IMR-90 (cell line): Measurements from ENCODE around the gene AGAP1. TPM values are rescaled to one million over a fixed set of nuclear protein-coding genes. Genes with fewer than 3 reads are reported as not detected.

ENCODE experiments used
- ATAC-seq: fragments of 200-7000 bp; cut with Tn5 transposase; 2 replicates; pipeline ENCODE4 v1.9.1; 2020; ENCODE audit warnings: low read depth, mild to moderate bottlenecking, moderate library complexity
- BruUV-seq: library from RNA; stranded (reverse); fragments of 400-500 nt; replicated peaks from 2 replicates; lab custom pipeline; 2021; lab: Mats Ljungman, UMichigan
- CTCF ChIA-PET: fragments of 300-600 bp; formaldehyde crosslinking; extraction: SDS; loops from one replicate; lab custom pipeline; 2021; ENCODE audit warnings: antibody characterized with exemption; lab: Yijun Ruan, JAX
- POLR2A ChIA-PET: fragments of 300-600 bp; sonication (Branson Sonifier 250); formaldehyde crosslinking; loops from one replicate; lab custom pipeline; 2022; ENCODE audit warnings: antibody characterized with exemption; ENCODE audit not compliant: unreplicated experiment; lab: Charles Lee
- DNase-seq: peaks from one replicate; pipeline ENCODE4 v3.0.0; 2013
- H2AFZ ChIP-seq: replicated peaks from 2 replicates; pipeline ENCODE3; 2013; ENCODE audit warnings: low read length, mild to moderate bottlenecking; ENCODE audit not compliant: poor library complexity
- H2AK5ac ChIP-seq: 2 replicates; pipeline ENCODE4 v1.6.1; 2013; ENCODE audit warnings: low read depth, low read length, inconsistent platforms
- H2AK9ac ChIP-seq: replicated peaks from 2 replicates; pipeline ENCODE3; 2013; ENCODE audit warnings: mild to moderate bottlenecking, low read depth, low read length, moderate library complexity; ENCODE audit not compliant: poor library complexity
- H2BK120ac ChIP-seq: 2 replicates; pipeline ENCODE4 v1.6.1; 2013; ENCODE audit warnings: low read depth, low read length, inconsistent platforms
- H2BK15ac ChIP-seq: 3 replicates; pipeline ENCODE4 v1.6.1; 2013; ENCODE audit warnings: low read depth, low read length, inconsistent platforms
- H2BK20ac ChIP-seq: 2 replicates; pipeline ENCODE4 v1.6.1; 2013; ENCODE audit warnings: low read depth, mild to moderate bottlenecking, inconsistent platforms, low read length, moderate library complexity
- H2BK5ac ChIP-seq: 2 replicates; pipeline ENCODE4 v1.6.1; 2013; ENCODE audit warnings: mild to moderate bottlenecking, low read depth, low read length, inconsistent platforms; ENCODE audit not compliant: poor library complexity, severe bottlenecking
- H3K14ac ChIP-seq: replicated peaks from 2 replicates; pipeline ENCODE4 v1.6.1; 2013; ENCODE audit warnings: low read depth, low read length, inconsistent platforms
- H3K18ac ChIP-seq: 2 replicates; pipeline ENCODE4 v1.6.1; 2013; ENCODE audit warnings: low read depth, low read length, control low read depth
- H3K23ac ChIP-seq: 2 replicates; pipeline ENCODE4 v1.6.1; 2013; ENCODE audit warnings: low read depth, low read length, inconsistent platforms
- H3K27ac ChIP-seq: 2 replicates; pipeline ENCODE4 v1.5.1; 2013; ENCODE audit warnings: mild to moderate bottlenecking, control low read depth, low read length; ENCODE audit not compliant: insufficient read depth
- H3K27me3 ChIP-seq: 2 replicates; pipeline ENCODE4 v1.6.1; 2013; ENCODE audit warnings: low read length; ENCODE audit not compliant: control insufficient read depth, insufficient read depth
- H3K36me3 ChIP-seq: 2 replicates; pipeline ENCODE4 v1.6.1; 2013; ENCODE audit warnings: low read length, mixed read lengths; ENCODE audit not compliant: control insufficient read depth, insufficient read depth
- H3K4ac ChIP-seq: 2 replicates; pipeline ENCODE4 v1.6.1; 2013; ENCODE audit warnings: low read depth, low read length, inconsistent platforms
- H3K4me1 ChIP-seq: 2 replicates; pipeline ENCODE4 v1.6.1; 2013; ENCODE audit warnings: low read length, mixed read lengths; ENCODE audit not compliant: control insufficient read depth, insufficient read depth
- H3K4me2 ChIP-seq: 2 replicates; pipeline ENCODE4 v1.6.1; 2013; ENCODE audit warnings: low read depth, mild to moderate bottlenecking, control low read depth, low read length, moderate library complexity
- H3K4me3 ChIP-seq: 2 replicates; pipeline ENCODE4 v1.5.1; 2013; ENCODE audit warnings: low read depth, mild to moderate bottlenecking, control low read depth, low read length, moderate library complexity; ENCODE audit not compliant: insufficient read depth
- H3K56ac ChIP-seq: 2 replicates; pipeline ENCODE4 v1.6.1; 2013; ENCODE audit warnings: low read length, inconsistent platforms; ENCODE audit not compliant: insufficient read depth; ENCODE audit errors: extremely low read depth
- H3K79me1 ChIP-seq, 2 experiments: 2 replicates each; pipeline ENCODE4 v1.6.1; 2013; ENCODE audit warnings: low read length in 2 of 2, inconsistent platforms in 1 of 2, low read depth in 1 of 2
- H3K9ac ChIP-seq: 2 replicates; pipeline ENCODE4 v1.6.1; 2013; ENCODE audit warnings: low read depth, low read length, control low read depth
- H3K9me1 ChIP-seq: 2 replicates; pipeline ENCODE4 v1.6.1; 2013; ENCODE audit warnings: low read length, inconsistent platforms; ENCODE audit not compliant: insufficient read depth
- H3K9me3 ChIP-seq: 2 replicates; pipeline ENCODE4 v1.6.1; 2013; ENCODE audit warnings: low read length; ENCODE audit not compliant: control insufficient read depth, insufficient read depth
- H4K20me1 ChIP-seq: 2 replicates; pipeline ENCODE4 v1.6.1; 2013; ENCODE audit warnings: low read length, inconsistent platforms; ENCODE audit not compliant: insufficient read depth
- H4K5ac ChIP-seq: 2 replicates; pipeline ENCODE4 v1.6.1; 2013; ENCODE audit warnings: mild to moderate bottlenecking, low read depth, low read length, control low read depth
- H4K8ac ChIP-seq, 2 experiments: 2 replicates each; pipeline ENCODE4 v1.6.1; 2013; ENCODE audit warnings: low read depth in 2 of 2, low read length in 2 of 2, control low read depth in 1 of 2, inconsistent platforms in 1 of 2
- H4K91ac ChIP-seq: 2 replicates; pipeline ENCODE4 v1.6.1; 2013; ENCODE audit warnings: low read depth, low read length, inconsistent platforms; ENCODE audit not compliant: insufficient read depth
- BHLHE40 ChIP-seq: fragments of 150-350 bp; IDR thresholded peaks from 2 replicates; pipeline ENCODE4 v1.6.1; 2016; ENCODE audit warnings: mild to moderate bottlenecking, low read depth, low read length
- CEBPB ChIP-seq: IDR thresholded peaks from 2 replicates; pipeline ENCODE4 v1.6.1; 2012; ENCODE audit warnings: low read depth, low read length, improper control_type of control experiment
- CHD1 ChIP-seq: IDR thresholded peaks from 2 replicates; pipeline ENCODE4 v1.6.1; 2012; ENCODE audit warnings: low read depth, low read length, improper control_type of control experiment
- CTCF ChIP-seq: conservative IDR thresholded peaks from 2 replicates; pipeline ENCODE4 v1.5.1; 2012; ENCODE audit warnings: mild to moderate bottlenecking, low read depth, low read length, improper control_type of control experiment
- ELK1 ChIP-seq: fragments of 150-350 bp; IDR thresholded peaks from 2 replicates; pipeline ENCODE4 v1.6.1; 2016; ENCODE audit warnings: low read depth, mild to moderate bottlenecking, low read length, moderate library complexity, borderline replicate concordance
- FOS ChIP-seq: fragments of 150-350 bp; IDR thresholded peaks from 2 replicates; pipeline ENCODE4 v1.6.1; 2016; ENCODE audit warnings: low read depth, low read length
- MAFK ChIP-seq: IDR thresholded peaks from 2 replicates; pipeline ENCODE4 v1.6.1; 2012; ENCODE audit warnings: low read depth, low read length, improper control_type of control experiment
- MAZ ChIP-seq: IDR thresholded peaks from 2 replicates; pipeline ENCODE4 v1.6.1; 2012; ENCODE audit warnings: low read depth, mild to moderate bottlenecking, low read length, improper control_type of control experiment, moderate library complexity, borderline replicate concordance
- MXI1 ChIP-seq: IDR thresholded peaks from 2 replicates; pipeline ENCODE4 v1.6.1; 2012; ENCODE audit warnings: low read depth, mild to moderate bottlenecking, low read length, moderate library complexity, borderline replicate concordance
- NFE2L2 ChIP-seq: fragments of 150-350 bp; IDR thresholded peaks from 2 replicates; pipeline ENCODE4 v1.6.1; 2016; ENCODE audit warnings: low read depth, mild to moderate bottlenecking, low read length
- POLR2A ChIP-seq: IDR thresholded peaks from 2 replicates; pipeline ENCODE4 v1.6.1; 2012; ENCODE audit warnings: mild to moderate bottlenecking, low read depth, low read length
- RAD21 ChIP-seq: IDR thresholded peaks from 2 replicates; pipeline ENCODE4 v1.6.1; 2012; ENCODE audit warnings: low read length, improper control_type of control experiment
- RCOR1 ChIP-seq: IDR thresholded peaks from 2 replicates; pipeline ENCODE4 v1.6.1; 2012; ENCODE audit warnings: mild to moderate bottlenecking, low read length, improper control_type of control experiment; ENCODE audit not compliant: insufficient replicate concordance
- RFX5 ChIP-seq: IDR thresholded peaks from 2 replicates; pipeline ENCODE4 v1.8.0; 2012; ENCODE audit warnings: low read depth, mild to moderate bottlenecking, low read length, moderate library complexity
- SMC3 ChIP-seq: fragments of 150-350 bp; IDR thresholded peaks from 2 replicates; pipeline ENCODE4 v1.6.1; 2016; ENCODE audit warnings: low read depth, mild to moderate bottlenecking, antibody characterized with exemption, low read length, moderate library complexity
- WGBS, 2 experiments: methylation state at CpG; one replicate each; pipeline versions ENCODE4 v1.1.5 to v1.1.7; 2013; ENCODE audit warnings: missing lambda C conversion rate in 2 of 2; ENCODE audit not compliant: insufficient read length in 1 of 2; ENCODE audit errors: extremely low coverage in 2 of 2; 5-methylcytosine and 5-hydroxymethylcytosine counted together
- dilution Hi-C: fragments of 300-500 bp; cut with HindIII; formaldehyde crosslinking; loops from one replicate; pipeline ENCODE4 v1.14.3; 2018; ENCODE audit warnings: low sequenced_read_pairs; ENCODE audit not compliant: unreplicated experiment
- in situ Hi-C: fragments of 300-500 bp; cut with MboI; formaldehyde crosslinking; loops from 3 replicates; pipeline ENCODE4 v1.14.3; 2019; ENCODE audit warnings: low sequenced_read_pairs, inconsistent platforms, mixed read lengths
- intact Hi-C: fragments of 100-400 bp; cut with micrococcal nuclease; formaldehyde crosslinking; loops from 2 replicates; pipeline ENCODE4 v1.10.0; 2022
- polyA plus RNA-seq, 3 experiments: library from polyadenylated mRNA; depleted of rRNA; stranded (reverse); fragments of >200 nt; gene quantifications; 2 replicates each; pipeline ENCODE4 v1.2.3, GENCODE V29; 2012; ENCODE audit warnings: low replicate concordance in 1 of 3
- total RNA-seq: library from RNA; depleted of rRNA; stranded (reverse); fragments of >200 nt; gene quantifications from 2 replicates; pipeline ENCODE4 v1.2.3, GENCODE V29; 2012
- TF ChIP-seq, protein P1 (sequence below): fragments of 150-350 bp; IDR thresholded peaks from 2 replicates; pipeline ENCODE4 v1.6.1; 2017; ENCODE audit warnings: mild to moderate bottlenecking, antibody characterized with exemption, low read length, low read depth

AGAP1 gene
- total and polyA plus RNA-seq, 2 of the 4 experiments (the other 2 are of a cell fraction) = 15.1 to 16.4 TPM

GRCh38 chr2:235530735-235531134 lies 36.9 kb downstream of the AGAP1 start:
- dilution Hi-C loops = no loop called here

More at GRCh38 chr2:235530735-235531134, 36.9 kb downstream of the AGAP1 start:
- Histone ChIP-seq H3K9me3 (peaks cover 2% of the 10 kb centered on the region; the same call in 1 of the 2 replicates), H3K4ac (no peak overlapping the region), H3K36me3 (no peaks in the 10 kb centered on the region), H4K5ac (no peak overlapping the region), H2BK5ac (no peak overlapping the region), H3K56ac (no peak overlapping the region), H2AK5ac (no peak overlapping the region), H4K91ac (no peak overlapping the region), H3K18ac (no peak overlapping the region), H2AFZ (no peak overlapping the region), H3K4me2 (no peak overlapping the region), H3K4me1 (peaks cover 2% of the 10 kb centered on the region; the same call in 1 of the 2 replicates), H3K4me3 (no peak overlapping the region), H3K27me3 (no peaks in the 10 kb centered on the region), H3K23ac (no peak overlapping the region), H3K9me1 (peaks cover 4% of the 10 kb centered on the region), H2BK15ac (no peak overlapping the region), H3K79me1 (peaks cover 20 to 63% of the 10 kb centered on the region in 2 experiments; a peak in 3 of 4 replicates), H2AK9ac (no peak overlapping the region), H2BK120ac (no peak overlapping the region), H4K8ac (no peak overlapping the region), H3K9ac (no peak overlapping the region), H2BK20ac (no peak overlapping the region), H3K14ac (no peak overlapping the region), H4K20me1 (peaks cover 82% of the 10 kb centered on the region), H3K27ac (no peak overlapping the region)
- CTCF ChIA-PET = no interaction called here
- no TSS peak for BruUV-seq
- ATAC-seq = no peak
- no peak for DNase-seq
- WGBS, 2 experiments = 100% methylated on average over 2 of the region's 5 CpGs; no CpG with 5 or more reads in 1 of the 2 experiments
- in situ Hi-C loops = no loop called here
- POLR2A ChIA-PET = no interaction called here
- intact Hi-C loops = no loop called here
- no peak for TF ChIP-seq NFE2L2
- no peak for TF ChIP-seq FOS
- TF ChIP-seq, protein P1, sequence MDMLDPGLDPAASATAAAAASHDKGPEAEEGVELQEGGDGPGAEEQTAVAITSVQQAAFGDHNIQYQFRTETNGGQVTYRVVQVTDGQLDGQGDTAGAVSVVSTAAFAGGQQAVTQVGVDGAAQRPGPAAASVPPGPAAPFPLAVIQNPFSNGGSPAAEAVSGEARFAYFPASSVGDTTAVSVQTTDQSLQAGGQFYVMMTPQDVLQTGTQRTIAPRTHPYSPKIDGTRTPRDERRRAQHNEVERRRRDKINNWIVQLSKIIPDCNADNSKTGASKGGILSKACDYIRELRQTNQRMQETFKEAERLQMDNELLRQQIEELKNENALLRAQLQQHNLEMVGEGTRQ = no peak
- no peak for TF ChIP-seq CEBPB
- no peak for TF ChIP-seq BHLHE40
- TF ChIP-seq RFX5 = no peak
- TF ChIP-seq SMC3 = no peak
- TF ChIP-seq RCOR1 = no peak
- no peak for TF ChIP-seq MAZ
- no peak for TF ChIP-seq CHD1
- TF ChIP-seq CTCF = no peak
- TF ChIP-seq MXI1 = no peak
- TF ChIP-seq ELK1 = no peak
- TF ChIP-seq POLR2A = no peak
- TF ChIP-seq MAFK = no peak
- no peak for TF ChIP-seq RAD21
